Measurements from ENCODE around the gene ABCA1. TPM values are rescaled to one million over a fixed set of nuclear protein-coding genes. Genes with fewer than 3 reads are reported as not detected.

ABCA1 gene
- total RNA-seq, 1 experiment from 2014 or later = 0.69 TPM

- Histone ChIP-seq H3K4me3 (ENCODE audit: low read depth, low read length, poor library complexity, severe bottlenecking) (no peak overlapping the region), H3K27me3 (replicated peaks; ENCODE audit: insufficient read depth, low read depth, low read length, poor library complexity) (no peaks in the 10 kb centered on the region), H3K4me1 (ENCODE audit: insufficient read depth, low read length, poor library complexity, severe bottlenecking) (no peaks in the 10 kb centered on the region), H3K9me3 (ENCODE audit: low read depth, low read length, poor library complexity, severe bottlenecking) (no peaks in the 10 kb centered on the region), H3K36me3 (ENCODE audit: insufficient read depth, low read length, poor library complexity, severe bottlenecking) (no peaks in the 10 kb centered on the region), H3K27ac (ENCODE audit: low read depth, low read length, poor library complexity, severe bottlenecking) (no peak overlapping the region)
- ChIA-PET CTCF (no interaction called here), POLR2A (ENCODE audit: low non-redundant PET) (no interaction called here)
- no peak for TF ChIP-seq CTCF (conservative IDR thresholded peaks at IDR 0.05; ENCODE audit: low read depth, low read length)
- TF ChIP-seq EZH2 (IDR thresholded peaks at IDR 0.05; ENCODE audit: borderline replicate concordance, low read depth, low read length, poor library complexity, severe bottlenecking) = no peak
- intact Hi-C loops (cut with micrococcal nuclease; ENCODE audit: unreplicated experiment) = no loop called here
- BruUV-seq (replicated peaks) = no TSS peak
- DNase-seq (ENCODE audit: low spot score) = no peak
Observed at GRCh38 chr9:104746285-104746684, 181.7 kb downstream of the ABCA1 start.

- BruUV-seq (replicated peaks) = no TSS peak
- intact Hi-C loops (cut with micrococcal nuclease; ENCODE audit: unreplicated experiment) = no loop called here
- Histone ChIP-seq H3K27ac (ENCODE audit: low read depth, low read length, poor library complexity, severe bottlenecking) (no peak overlapping the region), H3K4me1 (ENCODE audit: insufficient read depth, low read length, poor library complexity, severe bottlenecking) (no peaks in the 10 kb centered on the region), H3K9me3 (ENCODE audit: low read depth, low read length, poor library complexity, severe bottlenecking) (no peaks in the 10 kb centered on the region), H3K27me3 (replicated peaks; ENCODE audit: insufficient read depth, low read depth, low read length, poor library complexity) (no peaks in the 10 kb centered on the region), H3K36me3 (ENCODE audit: insufficient read depth, low read length, poor library complexity, severe bottlenecking) (no peaks in the 10 kb centered on the region), H3K4me3 (ENCODE audit: low read depth, low read length, poor library complexity, severe bottlenecking) (no peak overlapping the region)
- DNase-seq (ENCODE audit: low spot score) = no peak
- TF ChIP-seq EZH2 (IDR thresholded peaks at IDR 0.05; ENCODE audit: borderline replicate concordance, low read depth, low read length, poor library complexity, severe bottlenecking) = no peak
- no peak for TF ChIP-seq CTCF (conservative IDR thresholded peaks at IDR 0.05; ENCODE audit: low read depth, low read length)
- ChIA-PET CTCF (no interaction called here), POLR2A (ENCODE audit: low non-redundant PET) (no interaction called here)
Observed at GRCh38 chr9:104745852-104746251, 182.1 kb downstream of the ABCA1 start.

- TF ChIP-seq CTCF (conservative IDR thresholded peaks at IDR 0.05; ENCODE audit: low read depth, low read length) (peak; percentile 79), EZH2 (IDR thresholded peaks at IDR 0.05; ENCODE audit: borderline replicate concordance, low read depth, low read length, poor library complexity, severe bottlenecking) (no peak)
- Histone ChIP-seq H3K4me1 (ENCODE audit: insufficient read depth, low read length, poor library complexity, severe bottlenecking) (no peaks in the 10 kb centered on the region), H3K36me3 (ENCODE audit: insufficient read depth, low read length, poor library complexity, severe bottlenecking) (no peaks in the 10 kb centered on the region), H3K9me3 (ENCODE audit: low read depth, low read length, poor library complexity, severe bottlenecking) (no peaks in the 10 kb centered on the region), H3K27ac (ENCODE audit: low read depth, low read length, poor library complexity, severe bottlenecking) (no peak overlapping the region), H3K4me3 (ENCODE audit: low read depth, low read length, poor library complexity, severe bottlenecking) (no peak overlapping the region), H3K27me3 (replicated peaks; ENCODE audit: insufficient read depth, low read depth, low read length, poor library complexity) (no peaks in the 10 kb centered on the region)
- CTCF ChIA-PET = no interaction called here
- no TSS peak for BruUV-seq (replicated peaks)
- POLR2A ChIA-PET (ENCODE audit: low non-redundant PET) = no interaction called here
- DNase-seq (ENCODE audit: low spot score) = peak; percentile 75
- intact Hi-C loops (cut with micrococcal nuclease; ENCODE audit: unreplicated experiment) = loop anchor here (5.0 kb wide), 1 partner anchor 246 kb away; no protein-coding TSS in a partner anchor
Observed at GRCh38 chr9:104743376-104743985, 184.5 kb downstream of the ABCA1 start.
